Activated naive CD4-positive, alpha-beta T cell treated with anti-CD3 and anti-CD28 coated beads, Interleukin-2, amount 50 U/mL, for 24 hours (primary cell): Measurements from ENCODE around the gene DUSP18.
"Not testable (repeated sequence)": the region's sequence is repeated elsewhere in the genome, so short reads cannot be mapped to it uniquely, and the experiment has no call there.

ENCODE experiments used
- H3K27ac Mint-ChIP-seq: one replicate; pipeline ENCODE4 v1.8.0; 2021; ENCODE audit warnings: mild to moderate bottlenecking, mixed read lengths
- H3K27me3 Mint-ChIP-seq: one replicate; pipeline ENCODE4 v1.8.0; 2021; ENCODE audit warnings: mixed read lengths
- H3K36me3 Mint-ChIP-seq: one replicate; pipeline ENCODE4 v1.8.0; 2021; ENCODE audit warnings: mixed read lengths
- H3K4me1 Mint-ChIP-seq: one replicate; pipeline ENCODE4 v1.8.0; 2021; ENCODE audit warnings: mixed read lengths
- H3K4me3 Mint-ChIP-seq: one replicate; pipeline ENCODE4 v1.8.0; 2021; ENCODE audit warnings: mild to moderate bottlenecking, mixed read lengths
- H3K9me3 Mint-ChIP-seq: one replicate; pipeline ENCODE4 v1.8.0; 2021; ENCODE audit warnings: mixed read lengths

Gene DUSP18

GRCh38 chr22:30689622-30690021 lies 21.9 kb upstream of the DUSP18 start:
- Mint-ChIP-seq H3K4me3 (no peak overlapping the region), H3K36me3 (no peaks in the 10 kb centered on the region), H3K4me1 (peaks cover 12% of the 10 kb centered on the region), H3K27ac (no peak overlapping the region), H3K27me3 (no peaks in the 10 kb centered on the region), H3K9me3 (no peaks in the 10 kb centered on the region)

DNA sequence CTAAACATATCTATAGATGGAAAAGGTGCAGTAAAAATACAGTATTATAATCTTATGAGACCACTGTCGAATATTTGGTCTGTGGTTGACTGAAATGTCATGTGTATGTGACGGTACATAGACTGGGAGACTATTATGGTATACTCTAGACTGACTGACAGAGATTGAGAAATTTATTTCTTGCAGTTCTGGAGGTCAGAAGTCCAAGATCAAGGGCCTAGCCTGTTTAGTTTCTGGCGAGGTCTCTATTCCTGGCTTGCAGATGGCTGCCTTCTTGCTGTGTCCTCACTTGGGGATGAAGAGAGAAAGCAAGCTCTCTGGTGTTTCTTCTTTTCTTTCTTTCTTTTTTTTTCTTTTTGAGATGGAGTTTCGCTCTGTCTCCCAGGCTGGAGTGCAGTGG lies 19.7 kb upstream of the DUSP18 start:
- no peaks in the 10 kb centered on the region for H3K36me3 Mint-ChIP-seq
- no peaks in the 10 kb centered on the region for H3K27me3 Mint-ChIP-seq
- no peak overlapping the region for H3K4me3 Mint-ChIP-seq
- no peaks in the 10 kb centered on the region for H3K9me3 Mint-ChIP-seq
- no peak overlapping the region for H3K27ac Mint-ChIP-seq
- no peaks in the 10 kb centered on the region for H3K4me1 Mint-ChIP-seq

- H3K9me3 Mint-ChIP-seq: no peaks in the 10 kb centered on the region
Measured at GRCh38 chr22:30685178-30685577, 17.5 kb upstream of the DUSP18 start.

GRCh38 chr22:30681831-30682230 lies 14.2 kb upstream of the DUSP18 start:
- Mint-ChIP-seq H3K27ac (no peak overlapping the region), H3K4me3 (no peak overlapping the region), H3K36me3 (no peaks in the 10 kb centered on the region), H3K4me1 (no peaks in the 10 kb centered on the region), H3K27me3 (no peaks in the 10 kb centered on the region), H3K9me3 (no peaks in the 10 kb centered on the region)

More at GRCh38 chr22:30685178-30685577, 17.5 kb upstream of the DUSP18 start:
- Mint-ChIP-seq H3K27me3 (no peaks in the 10 kb centered on the region), H3K4me1 (no peaks in the 10 kb centered on the region), H3K36me3 (no peaks in the 10 kb centered on the region), H3K4me3 (no peak overlapping the region), H3K27ac (no peak overlapping the region)

DNA sequence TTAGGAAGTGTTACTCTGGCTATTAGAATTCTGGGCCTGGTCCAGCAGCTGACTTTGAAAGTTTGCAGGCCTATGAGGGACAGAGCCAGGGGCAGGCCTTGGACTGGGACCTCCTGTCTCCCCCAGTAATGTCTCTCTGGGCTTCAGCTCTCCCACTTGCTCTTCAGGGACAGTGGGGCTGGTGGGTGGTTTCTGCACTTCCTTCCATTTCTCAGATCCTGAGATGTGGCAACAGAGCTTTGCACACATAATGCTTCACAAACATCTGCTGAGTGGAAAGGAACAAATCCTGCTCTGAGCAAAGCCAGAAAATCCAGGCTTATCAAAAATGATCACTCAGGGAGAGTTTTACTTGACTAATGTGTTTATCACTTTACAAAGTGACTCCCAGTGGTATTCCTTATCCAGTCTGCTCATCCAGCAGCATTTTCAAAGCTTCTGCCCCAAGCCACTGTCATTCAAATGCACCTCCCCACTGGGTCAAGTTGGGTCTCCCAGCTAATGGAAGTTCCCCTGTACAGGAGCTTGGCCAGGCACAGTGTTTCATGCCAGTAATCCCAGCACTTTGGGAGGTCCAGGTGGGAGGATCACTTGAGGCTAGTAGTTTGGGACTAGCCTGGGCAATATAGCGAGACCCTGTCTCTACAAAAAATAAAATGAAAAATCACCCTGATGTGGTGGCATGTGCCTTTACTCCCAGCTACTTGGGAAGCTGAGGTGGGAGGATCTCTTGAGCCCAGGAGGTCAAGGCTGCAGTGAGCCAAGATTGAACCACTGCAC lies 13.5 kb upstream of the DUSP18 start:
- Mint-ChIP-seq H3K27me3 (peaks cover 1% of the 10 kb centered on the region), H3K27ac (no peak overlapping the region)

DNA sequence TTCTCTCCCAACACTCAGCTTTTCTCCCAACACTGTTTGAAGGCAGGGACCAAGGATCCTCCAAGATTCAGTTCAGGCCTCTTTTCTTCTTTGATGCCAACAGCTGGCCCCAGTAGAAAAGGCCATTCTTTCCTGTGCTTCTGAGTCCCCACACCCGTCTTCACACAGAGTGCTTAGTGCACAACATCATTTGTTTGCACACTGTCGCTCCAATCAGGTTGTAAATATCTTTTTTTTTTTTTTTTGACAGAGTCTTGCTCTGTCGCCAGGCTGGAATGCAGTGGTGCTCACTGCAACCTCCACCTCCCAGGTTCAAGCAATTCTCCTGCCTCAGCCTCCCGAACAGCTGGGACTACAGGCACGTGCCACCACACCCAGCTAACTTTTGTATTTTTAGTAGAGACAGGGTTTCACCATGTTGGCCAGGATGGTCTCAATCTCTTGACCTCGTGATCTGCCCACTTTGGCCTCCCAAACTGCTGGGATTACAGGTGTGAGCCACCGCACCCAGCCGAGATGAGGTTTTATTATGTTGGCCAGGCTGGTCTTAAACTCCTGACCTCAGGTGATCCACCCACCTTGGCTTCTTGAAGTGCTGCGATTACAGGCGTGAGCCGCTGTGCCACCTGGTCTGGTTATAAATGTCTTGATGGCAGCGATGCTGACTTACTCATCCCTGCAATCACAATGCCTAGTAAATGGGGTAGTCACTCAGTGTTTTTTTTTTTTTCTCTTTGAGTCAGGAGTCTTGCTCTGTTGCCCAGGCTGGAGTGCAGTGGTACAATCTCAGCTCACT lies 12.4 kb upstream of the DUSP18 start:
- not testable (repeated sequence) for H3K4me1 Mint-ChIP-seq, H3K9me3 Mint-ChIP-seq, H3K36me3 Mint-ChIP-seq, H3K27me3 Mint-ChIP-seq, H3K4me3 Mint-ChIP-seq, H3K27ac Mint-ChIP-seq

More for the DNA sequence above, 13.5 kb upstream of the DUSP18 start:
- Mint-ChIP-seq H3K4me1 (no peaks in the 10 kb centered on the region), H3K4me3 (no peak overlapping the region), H3K9me3 (no peaks in the 10 kb centered on the region), H3K36me3 (no peaks in the 10 kb centered on the region)

DNA sequence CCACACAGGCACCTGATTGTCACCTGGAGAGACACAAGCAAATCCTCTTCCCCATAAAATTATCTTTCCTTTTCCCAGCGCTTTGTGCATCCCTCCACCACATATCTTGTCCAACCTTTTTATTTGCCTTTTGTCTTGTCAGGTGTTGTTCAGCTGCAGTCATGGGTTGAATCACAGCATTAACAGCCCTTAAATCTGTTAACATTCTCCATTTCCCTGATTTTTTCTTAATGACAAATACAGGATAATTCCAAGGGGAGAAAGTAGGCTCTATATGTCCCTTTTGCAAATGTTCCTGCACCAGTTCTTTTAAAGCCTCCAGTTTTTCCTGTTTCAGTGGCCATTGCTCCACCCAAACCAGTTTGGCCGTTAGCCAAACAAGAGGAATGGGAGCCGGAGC lies 8.9 kb upstream of the DUSP18 start:
- H3K4me1 Mint-ChIP-seq, H3K36me3 Mint-ChIP-seq, H3K27me3 Mint-ChIP-seq, H3K4me3 Mint-ChIP-seq, H3K9me3 Mint-ChIP-seq, H3K27ac Mint-ChIP-seq: not testable (repeated sequence)

GRCh38 chr22:30675436-30675835 lies 7.8 kb upstream of the DUSP18 start:
- no peaks in the 10 kb centered on the region for H3K4me1 Mint-ChIP-seq
- H3K27ac Mint-ChIP-seq: no peak overlapping the region
- H3K4me3 Mint-ChIP-seq: no peak overlapping the region
- H3K9me3 Mint-ChIP-seq: no peaks in the 10 kb centered on the region
- H3K27me3 Mint-ChIP-seq: peaks cover 1% of the 10 kb centered on the region
- H3K36me3 Mint-ChIP-seq: no peaks in the 10 kb centered on the region

GRCh38 chr22:30674482-30674881 lies 6.8 kb upstream of the DUSP18 start:
- Mint-ChIP-seq H3K27me3 (peaks cover 1% of the 10 kb centered on the region), H3K36me3 (no peaks in the 10 kb centered on the region), H3K27ac (no peak overlapping the region), H3K4me3 (no peak overlapping the region), H3K9me3 (no peaks in the 10 kb centered on the region), H3K4me1 (no peaks in the 10 kb centered on the region)

GRCh38 chr22:30673136-30673535 lies 5.5 kb upstream of the DUSP18 start:
- peaks cover 6% of the 10 kb centered on the region for H3K4me1 Mint-ChIP-seq
- H3K36me3 Mint-ChIP-seq: no peaks in the 10 kb centered on the region
- no peak overlapping the region for H3K27ac Mint-ChIP-seq
- H3K4me3 Mint-ChIP-seq: no peak overlapping the region
- peaks cover 1% of the 10 kb centered on the region for H3K27me3 Mint-ChIP-seq
- no peaks in the 10 kb centered on the region for H3K9me3 Mint-ChIP-seq

DNA sequence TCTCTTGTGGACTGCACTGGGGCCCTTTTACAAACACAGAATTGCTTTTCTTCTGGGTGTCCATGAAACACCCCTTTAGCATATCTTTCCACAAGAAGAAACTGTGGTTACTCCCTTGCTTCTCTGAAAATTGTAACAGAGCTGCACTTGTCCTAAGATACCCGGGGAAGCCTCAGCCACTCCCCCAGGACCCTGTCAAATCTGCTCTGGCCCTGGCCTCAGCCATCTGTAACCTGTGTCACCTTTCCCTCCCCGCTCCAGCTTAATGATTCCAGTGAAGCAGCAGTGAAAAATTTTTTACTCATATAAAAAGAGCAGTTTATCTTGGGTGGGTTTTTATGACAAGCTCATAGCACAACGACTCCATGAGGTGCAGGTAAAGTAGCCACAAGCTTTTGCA lies 3.4 kb upstream of the DUSP18 start:
- Mint-ChIP-seq H3K4me3 (no peak overlapping the region), H3K27me3 (no peaks in the 10 kb centered on the region), H3K27ac (no peak overlapping the region), H3K4me1 (peaks cover 16% of the 10 kb centered on the region), H3K36me3 (no peaks in the 10 kb centered on the region), H3K9me3 (no peaks in the 10 kb centered on the region)

- Mint-ChIP-seq H3K9me3 (no peaks in the 10 kb centered on the region), H3K27me3 (no peaks in the 10 kb centered on the region), H3K27ac (peak overlapping the region; percentile 30), H3K36me3 (peaks cover 7% of the 10 kb centered on the region), H3K4me3 (peak overlapping the region; percentile 96), H3K4me1 (peaks cover 32% of the 10 kb centered on the region)
Measured at GRCh38 chr22:30668386-30668710, 673 bp upstream of the DUSP18 start.

GRCh38 chr22:30667107-30667493 lies 575 bp downstream of the DUSP18 start:
- Mint-ChIP-seq H3K4me1 (peaks cover 35% of the 10 kb centered on the region), H3K27ac (peak overlapping the region; percentile 89), H3K9me3 (no peaks in the 10 kb centered on the region), H3K27me3 (no peaks in the 10 kb centered on the region), H3K36me3 (peaks cover 13% of the 10 kb centered on the region), H3K4me3 (peak overlapping the region; percentile 96)

- Mint-ChIP-seq H3K27me3 (no peaks in the 10 kb centered on the region), H3K4me3 (peak overlapping the region; percentile 96), H3K4me1 (peaks cover 35% of the 10 kb centered on the region), H3K36me3 (peaks cover 13% of the 10 kb centered on the region), H3K27ac (peak overlapping the region; percentile 10), H3K9me3 (no peaks in the 10 kb centered on the region)
Measured at GRCh38 chr22:30665786-30666185, 1.9 kb downstream of the DUSP18 start.

DNA sequence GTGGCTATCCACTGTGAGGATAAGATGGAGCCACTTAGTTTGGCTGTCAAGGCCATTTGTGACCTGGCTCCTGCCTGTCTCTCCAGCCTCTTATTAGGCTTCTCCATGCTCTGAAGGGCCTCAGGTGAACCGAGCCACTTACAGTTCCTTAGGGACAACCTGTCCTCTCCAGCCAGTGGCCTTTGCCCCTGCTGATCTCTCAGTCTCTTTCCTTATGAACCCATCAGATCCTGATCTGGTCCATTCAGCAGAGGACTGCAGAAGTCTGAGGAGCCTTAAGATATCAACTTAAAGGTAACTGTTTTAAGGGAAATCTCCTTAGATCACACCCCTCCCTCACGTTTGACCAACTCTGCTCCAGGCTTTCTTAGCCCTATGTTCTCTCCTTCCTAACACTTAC lies 2.4 kb downstream of the DUSP18 start:
- Mint-ChIP-seq H3K27ac (peak overlapping the region; percentile 10), H3K36me3 (peaks cover 16% of the 10 kb centered on the region), H3K4me3 (peak overlapping the region; percentile 96), H3K27me3 (no peaks in the 10 kb centered on the region), H3K9me3 (no peaks in the 10 kb centered on the region), H3K4me1 (peaks cover 37% of the 10 kb centered on the region)

GRCh38 chr22:30664798-30665197 lies 2.9 kb downstream of the DUSP18 start:
- no peaks in the 10 kb centered on the region for H3K9me3 Mint-ChIP-seq

More at GRCh38 chr22:30664798-30665197, 2.9 kb downstream of the DUSP18 start:
- Mint-ChIP-seq H3K36me3 (peaks cover 16% of the 10 kb centered on the region), H3K27ac (no peak overlapping the region), H3K27me3 (no peaks in the 10 kb centered on the region), H3K4me1 (peaks cover 39% of the 10 kb centered on the region), H3K4me3 (no peak overlapping the region)
